K562 (cell line): ENCODE results near the gene FBLIM1. TPM values are rescaled to one million over a fixed set of nuclear protein-coding genes. Genes with fewer than 3 reads are reported as not detected.

ENCODE experiments used
- ATAC-seq: fragments of 200-7000 bp; cut with Tn5 transposase; 3 replicates; pipeline ENCODE4 v1.9.1; 2020; ENCODE audit warnings: moderate library complexity
- BruUV-seq: library from RNA; stranded (reverse); fragments of 400-500 nt; replicated peaks from 2 replicates; lab custom pipeline; 2021; lab: Mats Ljungman, UMichigan
- CTCF ChIA-PET: fragments of 300-600 bp; formaldehyde crosslinking; extraction: SDS; loops from one replicate; lab custom pipeline; 2021; ENCODE audit warnings: low intra/inter-chr PET ratio; lab: Yijun Ruan, JAX
- POLR2A ChIA-PET: fragments of 300-600, 350-650 bp; sonication (Branson Sonifier 250); formaldehyde crosslinking; extraction: SDS; loops from one replicate; lab custom pipeline; 2021; ENCODE audit warnings: antibody characterized with exemption, inconsistent platforms; lab: Yijun Ruan, JAX
- DNase-seq, 4 experiments: peaks; one replicate each; pipeline versions ENCODE4 v3.0.0 to v3.0.0-alpha.2; 2011 to 2018; ENCODE audit warnings: low spot score in 3 of 4, mixed read lengths in 3 of 4; ENCODE audit errors: extremely low read depth in 1 of 4
- FAIRE-seq: peaks from 2 replicates; lab custom pipeline; 2011; peaks lifted over from hg19 to GRCh38; lab: Jason Lieb, UNC
- H2AFZ ChIP-seq: 2 replicates; pipeline ENCODE4 v1.6.0; 2011; ENCODE audit warnings: low read depth, low read length, control low read depth, inconsistent platforms
- H3K27ac ChIP-seq: fragments of 200-600 bp; 3 replicates; pipeline ENCODE4 v1.8.0; 2011; ENCODE audit warnings: low read depth, mild to moderate bottlenecking, control low read depth, inconsistent platforms, low read length, moderate library complexity, mixed read lengths; ENCODE audit errors: extremely low read depth
- H3K27me3 ChIP-seq, 2 experiments: fragments of 300-600 bp in 1 of 2; 2 replicates in 1 of 2; 3 replicates in 1 of 2; pipeline versions ENCODE4 v1.6.0 to v1.8.0; 2011; ENCODE audit warnings: inconsistent platforms in 2 of 2, low read length in 2 of 2, mild to moderate bottlenecking in 1 of 2, mixed read lengths in 1 of 2, moderate library complexity in 1 of 2; ENCODE audit not compliant: control insufficient read depth in 2 of 2, insufficient read depth in 2 of 2
- H3K36me3 ChIP-seq: fragments of 300-600 bp; 3 replicates; pipeline ENCODE4 v1.8.0; 2011; ENCODE audit warnings: mild to moderate bottlenecking, low read length, inconsistent platforms; ENCODE audit not compliant: control insufficient read depth, insufficient read depth
- H3K4me1 ChIP-seq, 2 experiments: fragments of 200-600 bp in 1 of 2; replicated peaks in 1 of 2; 2 replicates in 1 of 2; 3 replicates in 1 of 2; pipeline versions ENCODE4 v1.5.1 to v1.8.0; 2011; ENCODE audit warnings: inconsistent platforms in 2 of 2, low read length in 2 of 2, mild to moderate bottlenecking in 1 of 2, mixed read lengths in 1 of 2, moderate library complexity in 1 of 2; ENCODE audit not compliant: control insufficient read depth in 2 of 2, insufficient read depth in 2 of 2
- H3K4me2 ChIP-seq: 2 replicates; pipeline ENCODE4 v1.6.1; 2011; ENCODE audit warnings: low read length, control low read depth, inconsistent platforms, mixed read lengths; ENCODE audit not compliant: insufficient read depth
- H3K4me3 ChIP-seq: fragments of 200-600 bp; sonication (generic), shearing (Covaris generic); 2 replicates; pipeline ENCODE4 v1.5.1; 2016; ENCODE audit warnings: control low read depth, inconsistent platforms
- H3K79me2 ChIP-seq: fragments of 200-600 bp; 3 replicates; pipeline ENCODE4 v1.8.0; 2011; ENCODE audit warnings: low read length, inconsistent platforms; ENCODE audit not compliant: control insufficient read depth, insufficient read depth
- H3K9ac ChIP-seq, 2 experiments: 2 replicates each; pipeline versions ENCODE4 v1.6.0 to v1.6.1; 2011; ENCODE audit warnings: low read depth in 2 of 2, low read length in 2 of 2, control low read depth in 1 of 2, inconsistent platforms in 1 of 2, mild to moderate bottlenecking in 1 of 2, mixed read lengths in 1 of 2; ENCODE audit not compliant: insufficient read depth in 1 of 2
- H3K9me1 ChIP-seq: one replicate; pipeline ENCODE4 v1.6.0; 2011; ENCODE audit warnings: inconsistent platforms, mild to moderate bottlenecking, low read length, moderate library complexity; ENCODE audit not compliant: control insufficient read depth, insufficient read depth
- H3K9me3 ChIP-seq: replicated peaks from 2 replicates; pipeline ENCODE4 v1.5.1; 2011; ENCODE audit warnings: low read depth, low read length, inconsistent platforms; ENCODE audit not compliant: control insufficient read depth, insufficient read depth
- H4K20me1 ChIP-seq: replicated peaks from 2 replicates; pipeline ENCODE4 v1.6.1; 2011; ENCODE audit warnings: low read length, inconsistent platforms, mixed read lengths; ENCODE audit not compliant: control insufficient read depth, insufficient read depth
- ATF1 ChIP-seq, 2 experiments: fragments of 450-650 bp in 1 of 2; IDR thresholded peaks; 2 replicates each; pipeline ENCODE4 v1.6.1; 2016; ENCODE audit warnings: missing compliant biosample characterization in 1 of 2, missing genetic modification characterization in 1 of 2
- CHD2 ChIP-seq: IDR thresholded peaks from 2 replicates; pipeline ENCODE4 v1.6.1; 2011; ENCODE audit warnings: low read depth, low read length
- DMBX1 ChIP-seq: fragments of 250-450 bp; sonication (Bioruptor Pico); IDR thresholded peaks from 2 replicates; pipeline ENCODE4 v1.8.0; 2022; ENCODE audit warnings: inconsistent platforms, mild to moderate bottlenecking, moderate library complexity, borderline replicate concordance
- ETV5 ChIP-seq: sonication (generic); formaldehyde crosslinking; IDR thresholded peaks from 2 replicates; pipeline ENCODE4 v1.4.0; 2020; ENCODE audit warnings: low read depth, mild to moderate bottlenecking, missing genetic modification reagents
- HMG20B ChIP-seq: fragments of 250-450 bp; sonication (Bioruptor Pico); IDR thresholded peaks from 2 replicates; pipeline ENCODE4 v1.5.0; 2021; ENCODE audit warnings: mild to moderate bottlenecking
- KDM1A ChIP-seq, 2 experiments: fragments of 450-650 bp; IDR thresholded peaks; 2 replicates each; pipeline ENCODE4 v1.6.1; 2016; ENCODE audit warnings: mild to moderate bottlenecking in 2 of 2
- KHSRP ChIP-seq: fragments of 450-650 bp; IDR thresholded peaks from 2 replicates; pipeline ENCODE4 v1.6.1; 2017
- NCOR1 ChIP-seq: fragments of 450-650 bp; IDR thresholded peaks from 2 replicates; pipeline ENCODE4 v1.6.1; 2016; ENCODE audit warnings: mild to moderate bottlenecking, moderate library complexity
- PML ChIP-seq: IDR thresholded peaks from 2 replicates; pipeline ENCODE4 v1.6.1; 2012; ENCODE audit warnings: low read length, inconsistent platforms
- POLR3A ChIP-seq: IDR thresholded peaks from 2 replicates; pipeline ENCODE4 v1.6.1; 2011; ENCODE audit warnings: borderline replicate concordance, mild to moderate bottlenecking, moderate library complexity; ENCODE audit not compliant: insufficient read length, insufficient read depth; ENCODE audit errors: extremely low read depth
- SLC30A9 ChIP-seq: fragments of 250-450 bp; sonication (Bioruptor Pico); IDR thresholded peaks from 2 replicates; pipeline ENCODE4 v1.8.0; 2022; ENCODE audit warnings: mild to moderate bottlenecking, moderate library complexity
- TRIM24 ChIP-seq, 2 experiments: fragments of 450-650 bp; IDR thresholded peaks; 2 replicates each; pipeline ENCODE4 v1.6.1; 2016
- ZFPM2 ChIP-seq: fragments of 250-450 bp; sonication (Bioruptor Pico); IDR thresholded peaks from 2 replicates; pipeline ENCODE4 v1.5.1; 2022; ENCODE audit warnings: mild to moderate bottlenecking
- ZKSCAN8 ChIP-seq: fragments of 200-800 bp; sonication (Bioruptor generic); IDR thresholded peaks from 2 replicates; pipeline ENCODE4 v1.6.1; 2016; ENCODE audit warnings: missing genetic modification characterization, missing compliant biosample characterization
- ZNF316 ChIP-seq: fragments of 450-650 bp; IDR thresholded peaks from 2 replicates; pipeline ENCODE4 v1.6.1; 2016
- WGBS: fragments of 100-300 bp; shearing (Covaris generic); methylation state at CpG from one replicate; pipeline ENCODE4 v1.1.6; 2016; ENCODE audit warnings: low coverage, mixed read lengths; ENCODE audit not compliant: insufficient coverage; ENCODE audit errors: missing lambda C conversion rate; 5-methylcytosine and 5-hydroxymethylcytosine counted together
- in situ Hi-C: fragments of 300-500 bp; cut with MboI; formaldehyde crosslinking; loops from 4 replicates; pipeline ENCODE4 v1.15.0; 2018; ENCODE audit warnings: inconsistent platforms, mixed read lengths
- intact Hi-C: fragments of 100-400 bp; cut with micrococcal nuclease; formaldehyde crosslinking; loops from 2 replicates; pipeline ENCODE4 v1.14.2; 2022
- polyA plus RNA-seq, 8 experiments: library from polyadenylated mRNA; depleted of rRNA in 4 of 8; stranded (reverse) in 5 of 8; unstranded in 3 of 8; fragments of >200 nt; fragmentation: Nextera tagmentation in 2 of 8; fragmentation: Illumina TruSeq in 1 of 8; extraction: Ambion mirVana in 2 of 8; extraction: Trizol in 1 of 8; gene quantifications; 2 replicates each; pipeline versions ENCODE4 v1.2.1 to v1.2.3, GENCODE V29; 2011 to 2014; ENCODE audit warnings: inconsistent platforms in 1 of 8, missing spikeins in 1 of 8
- total RNA-seq, 7 experiments: library from RNA; depleted of rRNA in 6 of 7; stranded (reverse); fragments of >200 nt in 6 of 7; fragmentation: Illumina TruSeq in 2 of 7; extraction: Trizol in 2 of 7; gene quantifications; 2 replicates each; pipeline versions ENCODE4 v1.2.1 to v1.2.3, GENCODE V29; 2011 to 2021; ENCODE audit warnings: low replicate concordance in 1 of 7
- TF ChIP-seq, protein P1 (sequence below): sonication (generic); formaldehyde crosslinking; IDR thresholded peaks from 2 replicates; pipeline ENCODE4 v1.8.1; 2023; ENCODE audit warnings: mild to moderate bottlenecking, missing genetic modification reagents
- TF ChIP-seq, protein P2 (sequence below): fragments of 450-650 bp; conservative IDR thresholded peaks from 2 replicates; pipeline ENCODE4 v1.6.1; 2016; ENCODE audit warnings: missing genetic modification characterization, low read depth, mild to moderate bottlenecking, missing compliant biosample characterization, moderate library complexity
- TF ChIP-seq, protein P3 (sequence below): IDR thresholded peaks from 2 replicates; pipeline ENCODE4 v1.6.1; 2011; ENCODE audit not compliant: insufficient read length; ENCODE audit errors: extremely low read depth
- TF ChIP-seq, protein P4 (sequence below): IDR thresholded peaks from 3 replicates; pipeline ENCODE4 v1.6.1; 2011; ENCODE audit warnings: borderline replicate concordance, mild to moderate bottlenecking; ENCODE audit not compliant: insufficient read length, insufficient read depth

Gene FBLIM1
- total and polyA plus RNA-seq, 9 of the 15 experiments (the other 6 are each of a cell fraction or from before 2014, with no cell fraction given), result 0.14 to 0.24 TPM; not detected in 7

DNA sequence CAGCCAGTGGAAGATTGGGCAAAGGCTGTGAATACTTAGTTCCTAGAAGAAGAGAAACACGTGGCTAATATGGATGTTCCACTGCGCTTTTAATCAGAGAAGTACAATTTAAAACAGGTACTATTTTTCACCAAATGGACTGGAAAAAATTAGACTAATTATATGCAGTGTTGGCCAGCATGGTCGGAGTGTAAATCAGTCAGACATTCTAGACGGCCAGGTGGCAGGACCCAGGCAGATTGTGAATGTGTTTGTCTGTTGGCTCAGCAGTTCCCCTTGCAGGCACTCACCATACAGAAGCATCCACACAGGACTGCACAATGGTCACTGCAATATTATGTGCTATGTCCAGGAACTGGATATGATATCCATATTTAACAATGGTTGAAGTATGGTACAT is 46.4 kb upstream of the FBLIM1 start:
- ChIA-PET POLR2A (interaction anchor here (1.1 kb wide), 1 partner anchor 12 kb away, joined by 4 read pairs; no protein-coding TSS in a partner anchor), CTCF (interaction anchor here (0.6 kb wide), 1 partner anchor 55 kb away, joined by 5 read pairs; no protein-coding TSS in a partner anchor)
- 72% methylated on average over 4 of the region's 4 CpGs for WGBS
- peaks cover 7% of the 10 kb centered on the region for H4K20me1 ChIP-seq
- H3K4me3 ChIP-seq, result no peak overlapping the region
- H3K9me1 ChIP-seq, result no peaks in the 10 kb centered on the region
- H3K9ac ChIP-seq, result no peak overlapping the region
- H3K27me3 ChIP-seq, result no peaks in the 10 kb centered on the region
- FAIRE-seq (peak; percentile 26), DNase-seq (no peak), ATAC-seq (peak; percentile 45; the same call in 2 of the 3 replicates)
- in situ Hi-C loops, result no loop called here
- TF ChIP-seq, protein P1, sequence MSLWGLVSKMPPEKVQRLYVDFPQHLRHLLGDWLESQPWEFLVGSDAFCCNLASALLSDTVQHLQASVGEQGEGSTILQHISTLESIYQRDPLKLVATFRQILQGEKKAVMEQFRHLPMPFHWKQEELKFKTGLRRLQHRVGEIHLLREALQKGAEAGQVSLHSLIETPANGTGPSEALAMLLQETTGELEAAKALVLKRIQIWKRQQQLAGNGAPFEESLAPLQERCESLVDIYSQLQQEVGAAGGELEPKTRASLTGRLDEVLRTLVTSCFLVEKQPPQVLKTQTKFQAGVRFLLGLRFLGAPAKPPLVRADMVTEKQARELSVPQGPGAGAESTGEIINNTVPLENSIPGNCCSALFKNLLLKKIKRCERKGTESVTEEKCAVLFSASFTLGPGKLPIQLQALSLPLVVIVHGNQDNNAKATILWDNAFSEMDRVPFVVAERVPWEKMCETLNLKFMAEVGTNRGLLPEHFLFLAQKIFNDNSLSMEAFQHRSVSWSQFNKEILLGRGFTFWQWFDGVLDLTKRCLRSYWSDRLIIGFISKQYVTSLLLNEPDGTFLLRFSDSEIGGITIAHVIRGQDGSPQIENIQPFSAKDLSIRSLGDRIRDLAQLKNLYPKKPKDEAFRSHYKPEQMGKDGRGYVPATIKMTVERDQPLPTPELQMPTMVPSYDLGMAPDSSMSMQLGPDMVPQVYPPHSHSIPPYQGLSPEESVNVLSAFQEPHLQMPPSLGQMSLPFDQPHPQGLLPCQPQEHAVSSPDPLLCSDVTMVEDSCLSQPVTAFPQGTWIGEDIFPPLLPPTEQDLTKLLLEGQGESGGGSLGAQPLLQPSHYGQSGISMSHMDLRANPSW, result no peak
- TF ChIP-seq CHD2 (no peak), ZNF316 (no peak), ZFPM2 (CRISPR knock-in tag) (no peak), KDM1A (IDR thresholded peaks at IDR 0.05) (no peak), POLR3A (no peak), DMBX1 (CRISPR knock-in tag) (no peak), ZKSCAN8 (CRISPR knock-in tag) (no peak), SLC30A9 (CRISPR knock-in tag) (no peak), NCOR1 (no peak), HMG20B (CRISPR knock-in tag) (no peak), TRIM24 (IDR thresholded peaks at IDR 0.05) (no peak), KHSRP (no peak), ATF1 (CRISPR knock-in tag; IDR thresholded peaks at IDR 0.05) (no peak), ATF1 (tag; IDR thresholded peaks at IDR 0.05) (no peak), ETV5 (no peak), PML (no peak)
- TF ChIP-seq, protein P2, sequence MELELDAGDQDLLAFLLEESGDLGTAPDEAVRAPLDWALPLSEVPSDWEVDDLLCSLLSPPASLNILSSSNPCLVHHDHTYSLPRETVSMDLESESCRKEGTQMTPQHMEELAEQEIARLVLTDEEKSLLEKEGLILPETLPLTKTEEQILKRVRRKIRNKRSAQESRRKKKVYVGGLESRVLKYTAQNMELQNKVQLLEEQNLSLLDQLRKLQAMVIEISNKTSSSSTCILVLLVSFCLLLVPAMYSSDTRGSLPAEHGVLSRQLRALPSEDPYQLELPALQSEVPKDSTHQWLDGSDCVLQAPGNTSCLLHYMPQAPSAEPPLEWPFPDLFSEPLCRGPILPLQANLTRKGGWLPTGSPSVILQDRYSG (tag), result no peak
- TF ChIP-seq, protein P3, sequence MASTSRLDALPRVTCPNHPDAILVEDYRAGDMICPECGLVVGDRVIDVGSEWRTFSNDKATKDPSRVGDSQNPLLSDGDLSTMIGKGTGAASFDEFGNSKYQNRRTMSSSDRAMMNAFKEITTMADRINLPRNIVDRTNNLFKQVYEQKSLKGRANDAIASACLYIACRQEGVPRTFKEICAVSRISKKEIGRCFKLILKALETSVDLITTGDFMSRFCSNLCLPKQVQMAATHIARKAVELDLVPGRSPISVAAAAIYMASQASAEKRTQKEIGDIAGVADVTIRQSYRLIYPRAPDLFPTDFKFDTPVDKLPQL, result no peak
- TF ChIP-seq, protein P4, sequence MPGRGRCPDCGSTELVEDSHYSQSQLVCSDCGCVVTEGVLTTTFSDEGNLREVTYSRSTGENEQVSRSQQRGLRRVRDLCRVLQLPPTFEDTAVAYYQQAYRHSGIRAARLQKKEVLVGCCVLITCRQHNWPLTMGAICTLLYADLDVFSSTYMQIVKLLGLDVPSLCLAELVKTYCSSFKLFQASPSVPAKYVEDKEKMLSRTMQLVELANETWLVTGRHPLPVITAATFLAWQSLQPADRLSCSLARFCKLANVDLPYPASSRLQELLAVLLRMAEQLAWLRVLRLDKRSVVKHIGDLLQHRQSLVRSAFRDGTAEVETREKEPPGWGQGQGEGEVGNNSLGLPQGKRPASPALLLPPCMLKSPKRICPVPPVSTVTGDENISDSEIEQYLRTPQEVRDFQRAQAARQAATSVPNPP, result no peak
- H3K79me2 ChIP-seq, result peaks cover 29% of the 10 kb centered on the region; the same call in 2 of the 3 replicates
- peaks cover 19% of the 10 kb centered on the region; the same call in 2 of the 3 replicates for H3K36me3 ChIP-seq
- H3K9me3 ChIP-seq, result no peaks in the 10 kb centered on the region
- H2AFZ ChIP-seq, result no peak overlapping the region
- BruUV-seq, result no TSS peak
- H3K27ac ChIP-seq, result no peak overlapping the region
- H3K4me1 ChIP-seq, result no peaks in the 10 kb centered on the region
- H3K4me2 ChIP-seq, result no peak overlapping the region
- intact Hi-C loops, result no loop called here
